Fibroblast of lung (primary cell): ENCODE results near the gene MAPK9.

ENCODE experiments used
- CTCF ChIP-seq, 2 donors: IDR thresholded peaks in 1 of 2; conservative IDR thresholded peaks in 1 of 2; 1 replicate in 1 of 2; 2 replicates in 1 of 2; pipeline ENCODE4 v1.5.1; 2011 to 2012; ENCODE audit warnings: low read length in 2 of 2, control low read depth in 1 of 2, inconsistent platforms in 1 of 2, low read depth in 1 of 2, mild to moderate bottlenecking in 1 of 2
- EZH2 ChIP-seq: IDR thresholded peaks from 2 replicates; pipeline ENCODE4 v1.5.1; 2012; ENCODE audit warnings: low read length, control low read depth, mild to moderate bottlenecking; ENCODE audit errors: missing control alignments

- TF ChIP-seq CTCF (conservative IDR thresholded peaks at IDR 0.05 in 1 of 2, IDR thresholded peaks at IDR 0.05 in 1 of 2; ENCODE audit: low read depth in 1 of 2, low read length in 2 of 2): no peak
- TF ChIP-seq EZH2: no peak
Measured at GRCh38 chr5:180217797-180218196, 74.1 kb downstream of the MAPK9 start.
